Measurements from ENCODE around the gene PLEKHA1. TPM values are rescaled to one million over a fixed set of nuclear protein-coding genes. Genes with fewer than 3 reads are reported as not detected.
A peak's percentile ranks its signal among the peaks of the same experiment; 100 is the strongest.

Gene PLEKHA1
- polyA plus RNA-seq, 12 donors, result 31.0 to 48.4 (median 36.6) TPM; not detected in 1

GRCh38 chr10:122419876-122420623 is 45.5 kb downstream of the PLEKHA1 start:
- peak; percentile 54 for DNase-seq

GRCh38 chr10:122420624-122421007 is 46.1 kb downstream of the PLEKHA1 start:
- no peak for DNase-seq

DNA sequence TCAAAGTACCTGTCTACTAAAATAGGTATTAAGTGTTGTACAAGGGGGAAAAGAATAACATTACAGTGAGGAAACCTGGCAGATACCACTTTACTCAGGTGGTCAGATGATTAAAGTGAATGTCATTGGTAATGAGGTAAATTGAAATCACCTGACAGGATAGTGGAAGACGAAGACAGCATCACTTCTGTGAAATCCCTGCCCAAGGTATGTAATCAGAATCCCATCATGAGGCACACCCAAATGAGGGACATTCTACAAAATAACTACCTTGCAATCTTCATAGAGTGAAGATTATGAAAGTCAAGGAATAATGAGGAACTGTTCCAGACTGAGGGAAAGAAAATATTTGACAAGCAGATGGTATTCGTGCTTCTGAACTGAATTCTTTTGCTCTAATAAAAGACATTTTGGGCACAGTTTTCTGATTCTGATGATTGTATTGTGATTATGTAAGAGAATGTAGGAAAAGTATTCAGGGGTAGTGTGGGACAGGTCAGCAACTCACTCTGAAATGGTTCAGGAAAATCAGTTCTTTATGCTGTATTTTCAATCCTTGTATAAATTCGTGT is 46.6 kb downstream of the PLEKHA1 start:
- no peak for DNase-seq

GRCh38 chr10:122421742-122422141 is 47.2 kb downstream of the PLEKHA1 start:
- no peak for DNase-seq

GRCh38 chr10:122422266-122422989 is 47.9 kb downstream of the PLEKHA1 start:
- DNase-seq, result no peak

DNA sequence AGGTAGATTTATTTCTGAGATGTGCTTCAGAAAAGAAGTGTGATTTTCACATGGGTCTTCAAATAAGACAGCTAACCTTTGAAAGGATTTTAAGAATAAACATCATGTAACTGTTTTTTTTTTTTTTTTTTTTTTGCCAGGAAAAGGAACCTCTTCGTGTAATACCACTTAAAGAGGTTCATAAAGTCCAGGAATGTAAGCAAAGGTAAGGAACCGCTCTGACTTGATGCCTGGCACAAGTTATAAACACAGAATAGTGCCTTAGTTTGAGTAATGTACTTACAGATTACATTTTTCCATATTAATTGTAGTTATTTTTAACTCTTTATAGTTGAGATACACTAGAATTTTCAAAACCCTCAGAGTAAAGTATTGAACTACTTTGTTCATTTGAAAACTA is 49.6 kb downstream of the PLEKHA1 start:
- no peak for DNase-seq

- DNase-seq, result no peak
These were observed 52.3 kb downstream of the PLEKHA1 start for GRCh38 chr10:122426829-122427228.

DNA sequence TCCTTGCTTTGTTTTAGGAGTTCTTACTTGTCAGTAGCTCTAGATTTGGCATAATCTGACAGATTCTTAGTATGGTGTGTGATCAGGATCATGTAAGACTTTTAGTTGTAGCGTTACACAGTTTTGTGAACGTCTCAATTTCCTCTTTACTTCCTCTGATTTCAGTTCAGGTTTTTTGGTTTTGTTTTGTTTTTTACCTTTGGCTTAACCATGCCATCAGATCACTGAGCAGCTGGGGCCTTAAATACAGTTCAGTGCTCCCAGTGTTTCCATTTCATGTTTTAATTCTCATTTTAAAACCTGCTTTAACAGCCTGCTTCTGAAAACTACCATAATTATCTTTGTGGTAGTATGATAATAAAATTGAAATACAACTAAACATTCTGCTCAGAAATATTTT is 52.8 kb downstream of the PLEKHA1 start:
- no peak for DNase-seq

DNA sequence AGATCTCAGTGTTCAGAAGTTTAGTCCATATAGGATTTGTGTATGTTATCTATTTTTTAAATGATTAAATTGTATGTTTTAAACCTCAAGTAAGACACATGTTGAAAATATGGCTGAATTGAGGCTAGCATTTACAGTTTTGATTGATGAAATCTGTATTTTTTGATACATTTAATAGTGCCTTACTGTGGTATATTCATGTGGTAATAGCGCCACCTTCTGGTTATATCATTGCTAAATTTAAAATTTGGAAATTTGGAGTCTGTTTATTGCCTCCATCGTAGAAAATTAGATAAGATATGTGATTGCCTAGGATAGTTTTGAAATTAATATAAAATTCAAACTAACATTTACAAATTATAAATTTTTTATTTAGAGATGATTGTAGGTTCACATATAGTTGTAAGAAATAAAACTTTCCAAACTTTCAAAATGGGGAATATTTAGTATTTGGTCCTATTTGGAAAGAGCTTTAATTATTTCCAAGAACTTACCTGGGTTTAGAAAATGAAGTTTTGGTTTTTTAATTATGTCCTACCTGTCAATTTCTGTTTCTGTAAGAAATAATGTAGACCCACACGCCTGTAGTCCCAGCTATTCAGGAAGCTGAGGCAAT is 60.8 kb downstream of the PLEKHA1 start:
- peak; percentile 60 for DNase-seq

DNA sequence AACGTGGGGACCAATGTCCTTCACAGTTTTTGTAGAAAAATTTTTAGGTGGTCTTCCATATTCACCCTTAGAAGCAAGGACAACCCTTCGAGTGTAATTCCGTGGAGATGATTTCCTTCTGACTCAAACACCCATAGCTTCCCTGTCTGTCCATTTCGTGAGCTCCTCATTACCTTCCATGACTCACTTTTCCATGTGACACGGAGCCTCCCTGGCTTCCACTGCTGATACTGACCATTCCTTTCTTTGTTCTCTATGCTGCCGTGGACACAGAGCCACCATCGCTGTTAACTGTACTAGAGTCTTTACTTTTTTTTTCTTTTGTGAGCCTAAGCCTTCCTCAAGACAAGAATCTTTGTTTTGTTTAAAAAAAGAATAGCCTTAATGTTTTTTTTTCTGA is 67.5 kb downstream of the PLEKHA1 start:
- no peak for DNase-seq

DNA sequence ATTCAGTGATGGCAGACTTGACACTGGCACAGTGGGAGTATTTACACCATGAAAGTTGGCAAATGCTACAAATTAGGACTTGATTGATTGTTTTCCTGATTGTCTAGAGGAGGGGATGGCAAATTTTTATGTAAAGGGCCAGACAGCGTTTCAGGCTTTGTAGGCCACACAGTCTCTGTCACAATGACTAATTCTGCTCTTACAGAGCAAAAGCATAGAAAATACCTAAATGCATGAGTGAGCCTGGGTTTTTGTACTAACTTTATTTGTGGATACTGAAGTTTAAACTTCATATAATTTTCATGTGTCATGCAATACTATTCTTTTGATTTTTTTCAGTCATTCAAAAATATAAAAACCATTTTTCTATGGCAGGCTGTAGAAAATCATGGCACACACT is 71.0 kb downstream of the PLEKHA1 start:
- no peak for DNase-seq

GRCh38 chr10:122445904-122446303 is 71.4 kb downstream of the PLEKHA1 start:
- DNase-seq, result no peak

DNA sequence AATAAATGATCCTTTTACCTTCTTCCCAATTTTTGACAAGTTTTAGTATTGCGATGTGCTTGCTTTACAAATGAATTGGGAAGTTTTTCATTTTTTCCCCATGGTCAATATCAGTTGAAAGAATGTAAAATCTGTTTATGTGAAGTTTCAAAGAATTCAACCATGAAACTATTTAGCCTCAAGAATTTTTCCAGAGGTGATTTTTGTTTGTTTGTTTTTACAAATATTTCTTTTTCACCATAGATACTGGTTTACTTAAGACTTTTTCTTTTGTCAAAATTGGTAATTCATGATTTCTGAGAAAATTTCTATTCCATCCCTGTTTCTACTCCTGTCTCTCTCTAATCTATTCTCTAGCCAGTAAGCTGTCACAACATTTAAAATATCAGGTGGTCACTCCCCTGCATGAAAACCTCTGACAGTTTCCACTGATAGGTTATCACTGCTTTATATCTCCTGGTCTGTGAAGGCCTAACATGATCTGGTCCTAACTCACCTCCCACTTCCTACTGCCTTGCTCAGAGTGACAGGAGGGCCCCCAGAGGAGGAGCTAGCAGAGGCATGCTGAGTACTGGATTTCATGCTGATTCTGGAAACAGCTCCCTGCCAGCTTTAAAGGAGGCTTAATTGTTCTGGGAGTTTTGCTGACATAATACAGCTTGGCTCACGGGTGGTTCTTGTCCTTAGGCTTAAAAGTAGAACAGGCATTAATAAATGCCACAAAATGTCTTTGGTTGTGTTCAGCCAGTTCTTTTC is 72.3 kb downstream of the PLEKHA1 start:
- no peak for DNase-seq

DNA sequence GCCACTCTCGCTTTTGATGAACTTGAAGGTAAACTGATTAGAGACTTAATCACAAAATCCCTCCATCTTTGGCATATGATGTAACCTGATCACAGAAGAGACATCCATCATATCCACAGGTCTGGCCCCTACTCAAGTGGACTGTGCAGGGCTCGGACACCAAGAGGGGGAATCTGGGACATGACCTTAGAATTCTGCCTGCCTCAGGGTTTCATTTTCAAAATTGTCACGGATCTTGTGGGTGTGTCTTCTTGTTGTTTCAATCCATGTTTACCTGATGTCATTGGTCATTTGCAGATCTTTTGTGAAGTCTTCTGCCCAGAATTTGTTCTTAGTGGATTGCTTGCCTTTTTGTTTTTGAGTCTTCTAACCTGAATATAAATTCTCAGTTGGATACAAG is 74.1 kb downstream of the PLEKHA1 start:
- DNase-seq, result no peak

- DNase-seq, result no peak
These were observed 74.6 kb downstream of the PLEKHA1 start for GRCh38 chr10:122449153-122449552.

- DNase-seq, result no peak
These were observed 76.0 kb downstream of the PLEKHA1 start for GRCh38 chr10:122450353-122450990.

- DNase-seq, result no peak
These were observed 79.6 kb downstream of the PLEKHA1 start for GRCh38 chr10:122454071-122454470.

DNA sequence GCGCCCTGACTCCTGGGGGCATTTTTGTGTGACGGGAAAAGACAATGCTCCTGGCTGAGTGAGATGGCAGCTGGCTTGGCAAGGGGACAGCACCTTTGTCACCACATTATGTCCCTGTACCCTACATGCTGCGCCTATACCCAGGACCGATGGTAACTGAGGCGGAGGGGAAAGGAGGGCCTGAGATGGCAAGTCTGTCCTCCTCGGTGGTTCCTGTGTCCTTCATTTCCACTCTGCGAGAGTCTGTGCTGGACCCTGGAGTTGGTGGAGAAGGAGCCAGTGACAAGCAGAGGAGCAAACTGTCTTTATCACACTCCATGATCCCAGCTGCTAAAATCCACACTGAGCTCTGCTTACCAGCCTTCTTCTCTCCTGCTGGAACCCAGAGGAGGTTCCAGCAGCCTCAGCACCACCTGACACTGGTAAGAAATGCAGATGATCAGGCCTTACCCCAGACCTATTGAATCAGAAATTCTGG is 80.1 kb downstream of the PLEKHA1 start, which contains the start of gene ARMS2:
Gene ARMS2 (plus strand): TSS at position 51 of the 478 bp plus-strand sequence. CDS start 75 bp downstream, at position 126.
- DNase-seq, result no peak

DNA sequence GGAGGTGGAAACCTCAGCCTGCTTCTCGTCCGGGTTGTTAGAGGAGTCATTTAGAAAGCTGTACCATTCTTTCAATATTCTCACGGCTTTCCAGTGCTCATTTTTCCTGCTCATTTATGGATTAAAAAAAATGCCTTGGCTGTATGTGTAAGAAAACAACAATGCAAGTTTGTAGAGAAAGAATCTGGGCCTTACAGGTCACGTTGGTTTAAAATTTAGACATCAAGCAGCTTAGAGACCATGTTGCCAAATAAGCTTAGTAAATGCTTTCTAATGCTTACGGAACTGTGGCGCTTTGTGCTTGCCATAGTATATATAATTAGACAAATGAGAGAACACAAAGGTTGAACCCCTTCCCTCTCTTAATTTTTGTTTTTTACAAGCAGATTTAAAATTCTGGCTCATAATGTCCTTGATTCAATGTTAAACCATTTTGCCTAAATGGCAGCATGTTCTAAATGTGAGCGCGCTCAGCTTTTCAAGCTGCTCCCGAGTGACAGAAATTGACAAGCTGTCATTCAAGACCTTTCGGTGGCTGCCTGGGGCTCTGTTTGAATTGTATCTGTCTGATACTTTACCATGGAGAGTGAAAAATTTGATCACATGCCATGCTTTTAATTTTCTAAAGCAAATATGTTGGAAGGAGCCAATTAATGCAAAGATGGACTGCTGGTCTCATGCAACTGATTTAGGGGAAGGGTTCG is 81.0 kb downstream of the PLEKHA1 start:
- no peak for DNase-seq

- no peak for DNase-seq
These were observed 83.4 kb downstream of the PLEKHA1 start for GRCh38 chr10:122457934-122458333.

Measured in muscle of arm (tissue), 12 donors.